HG03571 (cell line): Measurements from ENCODE around the gene MLH1.
"Not testable (repeated sequence)": the region's sequence is repeated elsewhere in the genome, so short reads cannot be mapped to it uniquely, and the experiment has no call there.

Experiments used
- ATAC-seq: cut with Tn5 transposase; IDR thresholded peaks from one replicate; pipeline ENCODE4 v1.9.1; 2021; ENCODE audit not compliant: unreplicated experiment

The MLH1 gene

DNA sequence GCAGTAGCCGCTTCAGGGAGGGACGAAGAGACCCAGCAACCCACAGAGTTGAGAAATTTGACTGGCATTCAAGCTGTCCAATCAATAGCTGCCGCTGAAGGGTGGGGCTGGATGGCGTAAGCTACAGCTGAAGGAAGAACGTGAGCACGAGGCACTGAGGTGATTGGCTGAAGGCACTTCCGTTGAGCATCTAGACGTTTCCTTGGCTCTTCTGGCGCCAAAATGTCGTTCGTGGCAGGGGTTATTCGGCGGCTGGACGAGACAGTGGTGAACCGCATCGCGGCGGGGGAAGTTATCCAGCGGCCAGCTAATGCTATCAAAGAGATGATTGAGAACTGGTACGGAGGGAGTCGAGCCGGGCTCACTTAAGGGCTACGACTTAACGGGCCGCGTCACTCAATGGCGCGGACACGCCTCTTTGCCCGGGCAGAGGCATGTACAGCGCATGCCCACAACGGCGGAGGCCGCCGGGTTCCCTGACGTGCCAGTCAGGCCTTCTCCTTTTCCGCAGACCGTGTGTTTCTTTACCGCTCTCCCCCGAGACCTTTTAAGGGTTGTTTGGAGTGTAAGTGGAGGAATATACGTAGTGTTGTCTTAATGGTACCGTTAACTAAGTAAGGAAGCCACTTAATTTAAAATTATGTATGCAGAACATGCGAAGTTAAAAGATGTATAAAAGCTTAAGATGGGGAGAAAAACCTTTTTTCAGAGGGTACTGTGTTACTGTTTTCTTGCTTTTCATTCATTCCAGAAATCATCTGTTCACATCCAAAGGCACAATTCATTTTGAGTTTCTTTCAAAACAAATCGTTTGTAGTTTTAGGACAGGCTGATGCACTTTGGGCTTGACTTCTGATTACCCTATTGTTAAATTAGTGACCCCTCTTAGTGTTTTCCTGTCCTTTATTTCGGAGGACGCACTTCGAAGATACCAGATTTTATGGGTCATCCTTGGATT lies at the start of gene MLH1:
Gene MLH1 (plus strand): TSS at position 193 of the 958 bp plus-strand sequence. CDS start 30 bp downstream, at position 223.
- ATAC-seq = peak; percentile 89

DNA sequence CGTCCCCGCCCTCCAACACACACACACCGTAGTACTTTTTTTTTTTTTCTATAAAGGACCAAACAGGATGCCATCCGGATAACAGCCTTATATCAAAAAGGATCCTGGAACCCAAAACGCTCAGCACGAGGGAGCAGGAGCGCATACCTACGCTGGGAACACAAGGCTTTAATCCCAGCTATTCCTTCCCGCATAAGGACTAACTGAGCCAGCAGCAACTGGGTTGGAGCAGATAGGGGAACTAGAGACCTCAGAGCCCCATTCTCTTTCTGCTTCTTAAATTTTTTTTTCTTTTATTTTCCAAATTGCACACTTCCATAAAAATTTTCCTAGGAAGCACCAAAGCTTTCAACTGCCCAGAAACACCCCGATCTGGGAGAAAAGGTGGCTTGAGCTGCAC lies 49.7 kb upstream of the MLH1 start:
- ATAC-seq = no peak

GRCh38 chr3:36944012-36944640 lies 49.2 kb upstream of the MLH1 start:
- ATAC-seq = peak; percentile 46

DNA sequence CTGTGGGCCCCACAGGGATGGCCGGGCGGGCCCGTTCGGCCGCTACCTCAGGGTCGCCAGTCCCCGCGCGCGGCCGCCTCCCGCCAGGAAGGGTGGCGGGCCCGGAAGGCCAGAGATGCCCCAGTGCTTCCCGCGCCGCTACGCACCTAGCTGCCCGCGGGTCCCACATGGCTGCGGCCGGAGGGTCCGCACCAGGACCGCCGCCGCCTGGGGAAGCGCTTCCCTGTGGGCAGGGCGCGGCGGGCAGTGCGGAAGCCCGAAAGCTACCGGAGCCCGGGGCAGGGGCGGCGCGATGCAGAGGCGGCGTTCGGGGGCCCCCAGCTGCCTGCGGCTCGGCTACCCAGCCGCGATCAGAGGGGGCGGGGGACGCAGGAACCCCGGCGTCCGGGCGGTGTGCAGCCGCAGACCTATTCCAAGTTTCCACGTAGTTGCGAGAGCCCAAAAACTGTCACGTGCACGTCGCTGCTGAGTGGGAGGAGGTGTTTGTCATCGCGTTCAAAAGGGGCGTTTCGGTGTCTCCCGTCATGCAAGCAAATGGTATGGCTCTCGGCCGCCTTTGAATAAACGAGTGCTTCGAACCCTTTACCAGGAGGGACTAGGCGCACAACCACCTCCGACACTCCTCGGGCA lies 48.6 kb upstream of the MLH1 start, which contains the start of gene TRANK1:
Gene TRANK1 (minus strand): TSS at position 414 of the 630 bp plus-strand sequence. CDS start 245 bp downstream, at position 169.
- peak; percentile 56 for ATAC-seq

DNA sequence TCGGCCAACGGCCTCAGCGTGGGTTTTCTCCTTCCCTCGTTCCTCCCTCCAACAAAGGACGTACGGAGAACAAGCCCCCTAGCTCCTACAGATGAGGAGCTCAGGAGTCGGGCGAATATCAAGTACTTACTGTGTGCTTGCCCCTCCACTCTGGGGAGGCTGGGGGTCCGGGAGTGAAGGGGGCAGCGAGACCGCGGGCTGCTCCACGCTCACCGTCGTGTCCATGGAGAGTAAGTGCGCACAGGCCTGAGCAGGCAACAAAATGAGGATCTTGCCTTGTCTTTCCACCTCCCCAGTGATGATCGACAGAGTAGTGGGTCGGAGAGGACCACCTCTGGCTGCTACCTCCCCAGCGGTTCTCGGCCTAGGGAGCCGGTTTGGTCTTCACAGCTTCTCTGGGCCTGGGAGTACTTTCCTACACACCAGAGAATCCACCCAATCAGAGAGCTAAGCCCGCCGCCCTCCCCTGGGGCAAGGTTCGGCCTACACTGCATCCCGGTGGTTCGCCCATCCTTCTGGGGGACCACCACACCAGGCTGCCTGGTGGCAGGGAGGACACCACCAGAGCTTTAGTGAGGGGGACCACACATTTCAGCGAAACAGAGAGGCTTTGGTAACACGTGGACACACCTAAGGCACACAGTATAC lies 47.9 kb upstream of the MLH1 start:
- no peak for ATAC-seq

DNA sequence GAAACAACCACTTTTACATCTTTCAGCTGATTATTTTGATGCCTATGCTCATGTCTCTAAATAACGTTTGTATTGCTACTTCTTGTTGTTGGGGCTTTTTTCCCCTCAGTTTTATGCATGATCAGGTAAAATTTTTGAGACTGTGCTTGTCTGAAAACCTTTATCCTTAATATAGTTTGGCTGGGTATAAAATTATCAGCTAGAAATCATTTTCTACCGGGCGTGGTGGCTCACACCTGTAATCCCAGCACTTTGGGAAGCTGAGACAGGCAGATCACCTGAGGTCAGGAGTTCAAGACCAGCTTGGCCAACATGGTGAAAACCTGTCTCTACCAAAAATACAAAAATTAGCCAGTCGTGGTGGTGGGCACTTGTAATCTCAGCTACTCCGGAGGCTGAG lies 45.5 kb upstream of the MLH1 start:
- ATAC-seq = not testable (repeated sequence)

- ATAC-seq = no peak
Measured at GRCh38 chr3:36954452-36955134, 38.7 kb upstream of the MLH1 start.

- no peak for ATAC-seq
Measured at GRCh38 chr3:36956155-36956554, 37.2 kb upstream of the MLH1 start.

- ATAC-seq = no peak
Measured at GRCh38 chr3:36957063-36957462, 36.3 kb upstream of the MLH1 start.

DNA sequence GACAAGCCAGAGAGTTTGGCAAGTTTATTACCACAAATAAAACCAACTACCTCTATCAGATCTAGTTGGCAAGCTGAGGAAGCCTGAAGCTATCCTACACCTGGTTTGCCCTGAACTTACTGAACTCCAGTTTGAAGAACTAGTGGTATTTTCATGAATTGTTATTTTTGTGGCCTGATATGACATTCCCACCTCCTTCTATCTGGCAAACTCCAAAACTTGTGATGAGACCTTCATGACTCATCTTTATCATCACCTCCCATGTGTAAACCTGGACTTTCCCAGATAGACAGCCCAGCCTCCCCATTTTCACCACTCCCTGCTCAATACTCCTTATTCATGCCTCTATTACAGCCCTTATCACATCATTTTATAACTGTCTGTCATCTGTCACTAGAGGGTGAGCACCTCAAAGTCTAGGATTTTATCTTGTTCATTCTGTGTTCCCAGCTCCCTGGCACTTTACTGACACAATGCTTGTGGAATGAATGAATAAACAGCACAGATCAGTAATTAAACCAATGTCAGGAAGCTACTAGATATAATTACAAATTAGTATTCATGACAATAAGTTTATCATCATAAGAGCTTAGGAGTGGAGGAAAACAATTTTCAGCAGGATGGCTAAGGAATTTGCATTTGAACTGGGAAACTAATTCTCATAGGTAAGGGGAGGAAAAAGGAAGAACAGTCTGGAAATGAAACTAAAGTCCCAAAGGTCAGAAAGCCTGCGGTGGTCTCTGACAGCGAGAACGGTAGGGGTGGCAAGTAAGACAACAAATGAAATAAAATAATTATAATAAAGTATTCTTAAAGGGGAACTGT lies 35.2 kb upstream of the MLH1 start:
- ATAC-seq = no peak

DNA sequence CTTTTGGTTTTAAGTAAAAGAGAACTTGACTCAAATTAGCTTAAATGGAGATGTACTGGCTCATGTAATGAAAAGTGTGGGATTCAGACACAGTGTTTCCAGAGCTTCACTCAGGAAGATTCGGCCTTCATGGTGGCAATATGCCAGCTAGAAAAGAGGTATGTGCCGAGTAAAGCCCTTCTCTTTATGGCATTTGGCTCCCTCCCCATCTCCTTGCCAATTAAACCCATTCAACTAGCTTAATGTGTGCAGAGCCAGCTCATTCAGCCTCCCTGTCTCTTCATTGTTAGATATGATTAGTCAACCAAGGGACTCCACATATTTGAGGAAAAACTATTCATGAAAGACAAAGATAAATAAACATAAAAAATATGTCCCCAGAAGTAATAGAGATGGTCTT lies 33.5 kb upstream of the MLH1 start:
- no peak for ATAC-seq

- no peak for ATAC-seq
Measured at GRCh38 chr3:36960502-36960901, 32.8 kb upstream of the MLH1 start.

DNA sequence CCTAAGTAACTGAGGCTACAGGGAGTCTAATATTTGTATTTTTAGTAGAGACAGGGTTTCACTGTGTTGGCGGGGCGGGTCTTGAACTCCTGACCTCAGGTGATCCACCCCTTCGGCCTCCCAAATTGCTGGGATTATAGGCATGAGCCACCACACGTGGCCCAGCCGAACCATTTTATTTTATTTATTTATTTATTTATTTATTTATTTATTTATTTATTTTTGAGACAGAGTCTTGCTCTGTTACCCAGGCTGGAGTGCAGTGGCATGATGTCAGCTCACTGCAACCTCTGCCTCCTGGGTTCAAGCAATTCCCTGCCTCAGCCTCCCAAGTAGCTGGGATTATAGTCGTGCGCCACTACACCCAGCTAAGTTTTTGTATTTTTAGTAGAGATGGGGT lies 30.3 kb upstream of the MLH1 start:
- not testable (repeated sequence) for ATAC-seq

DNA sequence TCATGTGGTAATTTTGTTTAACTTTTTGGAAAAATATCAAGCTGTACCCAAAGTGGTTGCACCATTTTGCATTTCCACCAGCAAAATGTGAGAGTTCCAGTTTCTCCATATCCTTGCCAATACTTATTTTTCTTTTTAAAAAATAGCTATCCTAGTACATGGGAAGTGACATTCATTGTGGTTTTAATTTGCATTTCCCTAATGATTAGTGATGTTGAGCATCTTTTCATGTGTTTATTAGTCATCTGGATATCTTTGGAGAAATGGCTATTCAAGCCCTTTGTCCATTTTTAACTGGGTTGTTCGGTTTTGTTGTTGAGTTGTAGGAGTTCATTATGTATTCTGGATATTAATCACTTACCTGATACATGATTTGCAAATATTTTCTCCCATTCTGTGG lies 29.0 kb upstream of the MLH1 start:
- ATAC-seq = no peak

- ATAC-seq = peak; percentile 44
Measured at GRCh38 chr3:36964817-36965216, 28.5 kb upstream of the MLH1 start.

DNA sequence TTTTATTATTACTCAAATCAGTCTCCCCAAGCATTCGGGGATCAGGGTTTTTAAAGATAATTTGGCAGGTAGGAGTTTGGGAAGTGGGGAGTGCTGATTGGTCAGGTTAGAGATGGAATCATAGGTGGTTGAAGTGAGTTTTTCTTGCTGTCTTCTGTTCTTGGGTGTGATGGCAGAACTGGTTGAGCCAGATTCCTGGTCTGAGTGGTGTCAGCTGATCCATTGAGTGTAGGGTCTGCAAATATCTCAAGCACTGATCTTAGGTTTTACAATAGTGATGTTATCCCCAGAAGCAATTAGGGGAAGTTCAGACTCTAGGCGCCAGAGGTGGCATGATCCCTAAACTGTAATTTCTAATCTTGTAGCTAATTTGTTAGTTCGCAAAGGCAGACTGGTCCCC lies 27.9 kb upstream of the MLH1 start:
- ATAC-seq = no peak

GRCh38 chr3:36969085-36969484 lies 24.2 kb upstream of the MLH1 start:
- ATAC-seq = no peak

GRCh38 chr3:36969540-36970432 lies 23.5 kb upstream of the MLH1 start:
- peak; percentile 99 for ATAC-seq

DNA sequence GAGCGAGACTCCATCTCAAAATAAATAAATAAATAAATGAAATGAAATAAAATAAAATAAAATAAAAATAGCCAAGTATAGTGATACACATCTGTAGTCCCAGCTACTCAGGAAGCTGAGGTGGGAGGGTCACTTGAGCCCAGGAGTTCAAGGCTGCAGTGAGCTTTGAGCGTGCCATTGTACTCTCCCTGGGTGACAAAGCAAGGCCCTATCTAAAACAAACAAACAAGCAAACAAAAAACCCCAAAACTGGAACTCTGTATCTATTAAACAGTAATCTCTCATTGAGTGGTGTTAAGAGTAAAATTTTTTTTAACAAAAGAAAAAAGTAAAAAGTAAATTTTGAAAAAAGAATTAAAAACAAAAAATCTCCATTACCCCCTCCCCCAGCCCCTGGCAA lies 21.2 kb upstream of the MLH1 start:
- no peak for ATAC-seq
